DMS 273 treated with DMSO at 0.1 percent for 48 hours (cell line): ENCODE measurements around the gene SS18.

Source experiments
- DNase-seq: peaks from one replicate; lab custom pipeline; 2025; lab: John Stamatoyannopoulos, UW

The SS18 gene

GRCh38 chr18:26002375-26002910, 88.0 kb downstream of the SS18 start:
- no peak for DNase-seq

GRCh38 chr18:25998461-25998860, 92.0 kb downstream of the SS18 start:
- no peak for DNase-seq

- no peak for DNase-seq
Measured at GRCh38 chr18:25992566-25992965, 97.8 kb downstream of the SS18 start.

GRCh38 chr18:25990473-25990872, 99.9 kb downstream of the SS18 start:
- DNase-seq: no peak

GRCh38 chr18:25985707-25986394, 104.6 kb downstream of the SS18 start:
- DNase-seq: no peak

GRCh38 chr18:25983730-25984129, 106.7 kb downstream of the SS18 start:
- DNase-seq: no peak

GRCh38 chr18:25982961-25983360, 107.5 kb downstream of the SS18 start:
- no peak for DNase-seq

- DNase-seq: no peak
Measured at GRCh38 chr18:25982153-25982552, 108.3 kb downstream of the SS18 start.

- no peak for DNase-seq
Measured at GRCh38 chr18:25979369-25980040, 110.9 kb downstream of the SS18 start.

GRCh38 chr18:25976554-25976953, 113.9 kb downstream of the SS18 start:
- DNase-seq: no peak

- DNase-seq: no peak
Measured at GRCh38 chr18:25974630-25975077, 115.8 kb downstream of the SS18 start.
